HT-29 (cell line): ENCODE measurements around the gene ZP1. TPM values are rescaled to one million over a fixed set of nuclear protein-coding genes. Genes with fewer than 3 reads are reported as not detected.

ENCODE experiments used
- DNase-seq: peaks from one replicate; pipeline ENCODE4 v3.0.0-alpha.2; 2015; ENCODE audit warnings: low spot score
- total RNA-seq: library from RNA; depleted of rRNA; stranded (reverse); fragments of >200 nt; shearing (Covaris generic); gene quantifications from 2 replicates; pipeline ENCODE4 v1.2.3, GENCODE V29; 2014

Gene ZP1
- total RNA-seq, 1 experiment from 2014 or later: not detected

- no peak for DNase-seq
These were observed 8.2 kb downstream of the ZP1 start for GRCh38 chr11:60875366-60876167.

GRCh38 chr11:60876168-60876485 lies 8.8 kb downstream of the ZP1 start:
- no peak for DNase-seq

GRCh38 chr11:60878245-60879101 lies 11.1 kb downstream of the ZP1 start:
- no peak for DNase-seq

- DNase-seq: no peak
These were observed 11.8 kb downstream of the ZP1 start for GRCh38 chr11:60879104-60879503.

- no peak for DNase-seq
These were observed 12.7 kb downstream of the ZP1 start for GRCh38 chr11:60879971-60880588.

GRCh38 chr11:60880643-60881282 lies 13.4 kb downstream of the ZP1 start:
- no peak for DNase-seq

GRCh38 chr11:60887556-60887955 lies 20.2 kb downstream of the ZP1 start:
- DNase-seq: peak; percentile 89

- DNase-seq: no peak
These were observed 22.5 kb downstream of the ZP1 start for GRCh38 chr11:60889869-60890311.

GRCh38 chr11:60890696-60891095 lies 23.4 kb downstream of the ZP1 start:
- DNase-seq: no peak

GRCh38 chr11:60891103-60891741 lies 23.9 kb downstream of the ZP1 start:
- no peak for DNase-seq

- DNase-seq: no peak
These were observed 28.3 kb downstream of the ZP1 start for GRCh38 chr11:60895687-60896086.

GRCh38 chr11:60897496-60897895 lies 30.2 kb downstream of the ZP1 start:
- no peak for DNase-seq

- peak; percentile 86 for DNase-seq
These were observed 31.9 kb downstream of the ZP1 start for GRCh38 chr11:60899046-60899936.

GRCh38 chr11:60899977-60900376 lies 32.6 kb downstream of the ZP1 start:
- DNase-seq: no peak

- no peak for DNase-seq
These were observed 33.5 kb downstream of the ZP1 start for GRCh38 chr11:60900673-60901404.

GRCh38 chr11:60902625-60903024 lies 35.3 kb downstream of the ZP1 start:
- no peak for DNase-seq

GRCh38 chr11:60905047-60905446 lies 37.7 kb downstream of the ZP1 start:
- DNase-seq: no peak

- DNase-seq: peak; percentile 59
These were observed 38.3 kb downstream of the ZP1 start for GRCh38 chr11:60905551-60906113.
